Breast epithelium (tissue), 3 donors: ENCODE results near the gene PDE7B.

Experiments used
- POLR2AphosphoS5 ChIP-seq, 3 donors: sonication (generic); formaldehyde crosslinking; IDR thresholded peaks; one replicate each; pipeline ENCODE4 v1.6.1; 2017; ENCODE audit warnings: antibody characterized with exemption in 3 of 3
- TF ChIP-seq, protein P1 (sequence below), 3 donors: fragments of 450-650 bp; IDR thresholded peaks; one replicate each; pipeline ENCODE4 v1.5.1; 2016 to 2017; ENCODE audit warnings: antibody characterized with exemption in 3 of 3, mild to moderate bottlenecking in 3 of 3, moderate library complexity in 3 of 3

DNA sequence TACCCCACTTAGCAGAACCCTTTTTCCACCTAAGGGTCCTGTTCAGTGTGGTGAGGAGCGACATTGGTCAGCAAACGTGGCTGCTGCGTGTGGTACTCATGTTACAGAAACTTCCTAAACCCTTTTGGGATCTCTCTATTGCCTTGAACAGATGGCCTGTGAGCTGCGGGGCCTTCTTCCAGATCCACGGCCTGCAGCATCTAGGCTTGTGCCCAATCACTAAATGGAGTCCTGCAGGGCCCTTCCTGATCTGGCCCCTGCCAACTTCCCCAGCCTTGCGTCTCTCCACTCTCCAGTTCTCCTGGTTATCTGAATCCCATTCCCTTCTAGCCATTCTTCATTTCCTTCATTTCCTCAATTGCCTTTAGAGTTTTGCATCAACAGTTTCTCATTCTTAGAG, 85.6 kb downstream of the PDE7B start:
- TF ChIP-seq, protein P1, sequence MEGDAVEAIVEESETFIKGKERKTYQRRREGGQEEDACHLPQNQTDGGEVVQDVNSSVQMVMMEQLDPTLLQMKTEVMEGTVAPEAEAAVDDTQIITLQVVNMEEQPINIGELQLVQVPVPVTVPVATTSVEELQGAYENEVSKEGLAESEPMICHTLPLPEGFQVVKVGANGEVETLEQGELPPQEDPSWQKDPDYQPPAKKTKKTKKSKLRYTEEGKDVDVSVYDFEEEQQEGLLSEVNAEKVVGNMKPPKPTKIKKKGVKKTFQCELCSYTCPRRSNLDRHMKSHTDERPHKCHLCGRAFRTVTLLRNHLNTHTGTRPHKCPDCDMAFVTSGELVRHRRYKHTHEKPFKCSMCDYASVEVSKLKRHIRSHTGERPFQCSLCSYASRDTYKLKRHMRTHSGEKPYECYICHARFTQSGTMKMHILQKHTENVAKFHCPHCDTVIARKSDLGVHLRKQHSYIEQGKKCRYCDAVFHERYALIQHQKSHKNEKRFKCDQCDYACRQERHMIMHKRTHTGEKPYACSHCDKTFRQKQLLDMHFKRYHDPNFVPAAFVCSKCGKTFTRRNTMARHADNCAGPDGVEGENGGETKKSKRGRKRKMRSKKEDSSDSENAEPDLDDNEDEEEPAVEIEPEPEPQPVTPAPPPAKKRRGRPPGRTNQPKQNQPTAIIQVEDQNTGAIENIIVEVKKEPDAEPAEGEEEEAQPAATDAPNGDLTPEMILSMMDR (IDR thresholded peaks at IDR 0.05) = no peak
- no peak for TF ChIP-seq POLR2AphosphoS5 (IDR thresholded peaks at IDR 0.05)
